SH-SY5Y (cell line): Measurements from ENCODE around the gene APOC3.

Source experiments
- GATA2 ChIP-seq: IDR thresholded peaks from 2 replicates; pipeline ENCODE4 v1.6.1; 2011; ENCODE audit warnings: mild to moderate bottlenecking, low read depth, low read length
- GATA3 ChIP-seq: IDR thresholded peaks from 2 replicates; pipeline ENCODE4 v1.6.1; 2011; ENCODE audit warnings: low read depth, mild to moderate bottlenecking, low read length, moderate library complexity

DNA sequence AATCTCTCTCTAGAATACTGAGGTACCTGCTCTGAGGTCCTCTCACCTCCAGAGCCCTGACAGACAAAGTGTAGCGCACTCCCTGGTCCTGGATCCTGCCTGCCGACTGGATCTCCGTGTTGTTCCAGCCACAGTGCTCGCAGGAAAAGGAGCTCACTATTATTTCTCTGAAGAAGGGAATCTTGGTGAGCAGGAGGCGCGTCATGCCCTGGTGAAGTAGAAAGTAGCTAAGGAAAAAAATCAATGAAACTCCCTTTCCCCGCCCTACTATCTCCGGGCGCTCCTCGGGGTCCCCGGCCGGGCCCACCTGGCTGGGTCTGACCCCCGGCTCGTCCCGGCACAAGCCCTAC lies 42.3 kb upstream of the APOC3 start:
- TF ChIP-seq GATA3: no peak
- no peak for TF ChIP-seq GATA2
